ENCODE measurements around the gene MFRP.

MFRP gene

GRCh38 chr11:119318240-119319135 is 28.0 kb downstream of the MFRP start:
- no peak for DNase-seq (ENCODE audit: low read depth)

DNA sequence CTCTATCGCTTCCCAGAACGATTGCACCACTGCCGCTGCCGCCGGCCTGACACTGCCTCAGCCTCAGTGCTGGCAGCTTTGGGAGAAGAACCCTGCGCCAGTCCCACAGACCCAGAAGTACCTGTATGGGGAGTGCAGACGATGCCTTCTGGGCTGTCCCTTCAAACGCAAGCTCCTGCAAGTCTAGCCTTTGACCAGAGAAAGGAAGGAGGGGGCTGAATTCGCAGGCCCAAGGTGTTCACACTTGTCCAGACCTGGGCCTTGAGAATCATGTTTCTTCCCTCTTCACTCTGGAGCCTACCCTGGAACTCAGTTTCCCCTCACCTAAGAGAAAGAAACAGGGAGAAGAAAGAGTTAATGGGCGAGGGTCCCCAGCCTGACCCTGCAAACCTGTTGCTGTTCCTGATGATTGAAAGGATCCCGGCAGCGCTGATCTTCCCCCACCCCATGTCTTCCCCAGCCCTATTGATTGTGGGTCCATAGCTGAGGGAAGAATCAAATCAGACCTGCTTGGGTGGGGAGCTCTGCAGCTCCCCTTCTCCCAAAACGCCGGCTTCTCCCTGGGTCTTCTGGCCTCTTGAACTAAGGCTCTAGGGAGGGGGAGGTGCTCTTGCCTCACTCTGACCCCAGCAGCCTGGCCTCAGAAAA is 28.8 kb downstream of the MFRP start:
- DNase-seq (ENCODE audit: low read depth): no peak

DNA sequence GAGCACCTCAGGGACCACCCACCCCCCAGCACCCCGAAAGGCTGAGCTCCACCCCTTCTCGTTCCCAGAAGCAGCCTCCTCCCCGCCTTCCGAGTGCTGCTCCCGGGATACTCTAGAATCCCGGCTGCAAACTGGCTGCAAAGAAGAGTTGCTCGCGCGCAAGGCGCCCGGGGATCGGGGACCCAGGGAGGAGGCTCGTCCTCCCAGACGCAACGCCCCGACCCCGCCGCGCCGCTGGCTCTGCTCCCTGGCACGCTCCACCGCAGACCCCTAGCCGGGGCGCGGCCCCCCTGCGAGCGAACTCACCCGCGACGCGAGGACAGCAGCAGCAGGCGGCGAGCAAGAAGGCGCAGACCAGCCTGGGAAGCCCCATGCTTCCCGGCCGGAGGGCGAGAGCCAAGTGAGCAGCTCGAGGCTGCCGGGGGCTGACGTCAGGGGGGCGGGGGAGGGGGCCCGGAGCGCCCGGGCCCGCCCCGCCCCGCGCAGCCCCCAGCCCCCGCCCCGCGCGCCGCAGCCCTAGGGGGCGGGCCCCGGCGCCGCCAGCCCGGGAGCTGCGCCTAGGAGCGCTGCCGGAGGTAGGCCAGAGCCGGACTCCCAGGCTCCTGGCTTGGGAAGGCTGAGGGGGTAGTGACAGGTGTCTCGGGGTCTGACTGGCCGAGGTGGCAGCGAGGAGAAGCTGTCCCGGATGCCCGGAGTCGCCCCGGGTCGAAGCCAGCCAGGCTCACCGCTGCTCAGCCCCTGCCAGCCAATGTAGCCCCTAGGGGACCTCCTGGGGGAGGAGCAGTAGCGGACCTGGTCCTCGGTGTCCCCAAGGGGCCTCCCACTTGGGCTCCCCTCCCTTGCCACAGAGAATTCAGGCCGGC is 29.5 kb downstream of the MFRP start, which contains the start of gene MCAM:
Gene MCAM (minus strand): TSS at position 402 of the 863 bp plus-strand sequence. CDS start 29 bp downstream, at position 373.
- no peak for DNase-seq (ENCODE audit: low read depth)

GRCh38 chr11:119316016-119316728 is 30.3 kb downstream of the MFRP start:
- no peak for DNase-seq (ENCODE audit: low read depth)

DNA sequence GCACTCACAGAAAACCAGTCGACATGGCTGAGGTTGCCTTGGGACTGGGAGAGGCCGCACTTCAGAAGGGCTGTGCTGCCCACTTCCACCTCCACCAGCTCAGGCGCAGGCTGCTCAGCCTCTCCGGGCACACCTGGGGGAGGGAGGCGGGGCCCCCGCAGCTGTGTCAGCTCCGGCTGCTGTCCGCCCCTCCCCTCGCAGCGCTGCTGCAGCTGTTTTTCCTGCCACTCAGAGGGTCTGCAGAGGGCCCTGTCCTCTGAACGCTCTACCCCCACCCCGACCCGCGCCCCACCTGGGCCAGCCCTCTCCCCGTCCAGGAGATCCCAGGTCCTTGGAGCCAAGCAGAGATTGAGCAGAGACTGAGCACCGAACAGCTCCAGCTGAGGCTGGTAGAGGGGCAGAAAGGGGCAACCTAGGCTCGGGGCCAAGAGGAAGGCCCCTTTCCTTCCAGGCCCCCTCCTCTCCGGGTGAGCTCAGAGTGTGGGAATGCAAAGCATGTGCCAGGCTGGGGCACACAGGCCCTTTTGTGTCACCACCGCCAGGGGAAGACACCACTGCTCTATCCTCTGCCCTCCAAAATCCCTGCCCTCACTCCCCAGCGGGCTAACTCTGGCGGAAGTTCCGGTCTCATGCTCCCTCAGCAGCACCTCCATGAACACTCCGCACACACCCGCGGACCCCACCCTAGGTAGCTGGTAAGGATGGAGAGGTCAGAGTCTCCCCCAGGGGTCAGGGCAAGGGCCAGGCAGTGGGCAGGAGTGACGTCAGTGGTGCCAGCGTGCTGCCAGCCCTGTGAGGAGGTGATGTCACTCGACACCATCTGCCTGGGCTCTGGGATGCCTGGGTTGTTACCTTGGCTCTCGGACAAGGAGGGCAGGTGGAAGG is 31.1 kb downstream of the MFRP start:
- DNase-seq (ENCODE audit: low read depth): no peak

DNA sequence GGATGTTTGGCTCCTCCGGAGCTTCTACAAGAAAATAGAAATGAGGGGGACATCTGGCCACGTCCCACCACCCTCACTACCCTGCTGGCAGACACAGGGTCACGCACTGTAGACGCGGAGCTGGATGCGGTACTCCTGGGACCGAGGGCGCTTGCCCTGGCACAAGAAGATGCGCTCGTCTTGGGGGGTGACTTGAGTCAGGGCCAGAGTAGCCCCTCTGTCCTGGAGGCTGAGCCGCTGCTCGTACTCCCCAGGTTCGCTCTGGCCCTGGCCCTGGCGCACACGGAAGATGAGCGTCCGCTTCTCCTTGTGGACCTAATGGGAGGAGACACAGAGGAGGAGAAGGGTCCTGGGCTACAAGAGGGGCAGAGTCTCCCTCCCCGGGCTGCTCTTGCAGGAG is 31.8 kb downstream of the MFRP start:
- no peak for DNase-seq (ENCODE audit: low read depth)

DNA sequence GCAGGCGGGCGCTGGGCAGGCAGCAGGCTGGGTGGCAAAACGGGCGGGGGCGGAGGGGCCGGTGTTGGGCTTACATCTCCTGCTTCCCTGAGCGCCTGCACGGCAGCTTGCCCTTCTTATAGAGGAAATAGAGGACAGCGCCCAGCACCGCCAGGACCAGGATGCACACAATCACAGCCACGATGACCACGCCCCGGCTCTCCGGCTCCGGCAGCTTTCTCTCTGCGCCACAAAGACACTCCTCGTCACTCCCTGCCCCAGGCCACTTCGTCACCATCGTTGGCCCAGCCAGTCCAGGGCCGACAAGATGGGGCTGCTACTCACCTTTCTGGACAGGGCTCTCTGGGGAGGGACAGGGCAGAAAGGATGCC is 35.8 kb downstream of the MFRP start:
- no peak for DNase-seq (ENCODE audit: low read depth)

- DNase-seq (ENCODE audit: low read depth): no peak
Measured at GRCh38 chr11:119309953-119310681, 36.4 kb downstream of the MFRP start.

DNA sequence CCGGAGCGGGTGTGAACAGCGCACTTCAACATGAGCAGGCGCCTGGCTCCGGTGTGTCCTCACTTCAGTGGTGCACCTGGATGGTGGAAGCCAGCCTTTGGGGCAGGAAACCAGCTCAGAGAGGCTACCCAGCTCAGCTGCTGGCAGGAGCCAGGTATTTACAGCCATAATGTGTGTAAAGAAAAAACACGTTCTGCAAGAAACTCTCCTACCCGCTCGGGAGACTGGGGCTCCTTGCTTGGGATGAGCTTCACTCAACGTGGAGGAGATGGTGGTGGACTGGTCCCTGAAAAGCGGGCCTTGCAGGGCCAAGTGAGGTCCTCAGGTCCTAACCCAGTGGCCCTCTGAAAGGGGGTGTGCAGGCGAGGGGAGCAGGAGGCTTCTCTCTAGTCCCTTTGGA is 37.1 kb downstream of the MFRP start:
- no peak for DNase-seq (ENCODE audit: low read depth)

- no peak for DNase-seq (ENCODE audit: low read depth)
Measured at GRCh38 chr11:119307974-119308373, 38.5 kb downstream of the MFRP start.

DNA sequence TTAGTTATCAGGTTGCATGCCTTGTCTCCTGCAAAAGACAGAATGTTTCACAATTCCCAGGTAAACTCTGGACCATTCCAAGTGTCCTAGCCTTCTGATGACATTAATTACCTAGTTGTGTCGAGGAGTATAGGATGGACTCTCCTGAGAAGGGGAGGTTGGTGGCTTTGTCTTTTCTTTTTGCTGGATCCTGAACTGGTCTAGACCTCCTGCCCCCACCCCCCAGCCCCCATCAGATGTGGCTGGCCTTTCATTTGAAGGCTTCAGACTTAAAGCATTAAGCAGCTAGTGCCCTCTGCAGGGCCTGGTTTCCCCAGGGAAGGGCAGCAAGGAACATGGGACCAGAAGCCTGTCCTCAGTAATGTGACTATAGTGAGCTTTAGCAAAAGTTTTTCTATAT is 39.3 kb downstream of the MFRP start:
- DNase-seq (ENCODE audit: low read depth): no peak

GRCh38 chr11:119306373-119306890 is 40.1 kb downstream of the MFRP start:
- no peak for DNase-seq (ENCODE audit: low read depth)

DNA sequence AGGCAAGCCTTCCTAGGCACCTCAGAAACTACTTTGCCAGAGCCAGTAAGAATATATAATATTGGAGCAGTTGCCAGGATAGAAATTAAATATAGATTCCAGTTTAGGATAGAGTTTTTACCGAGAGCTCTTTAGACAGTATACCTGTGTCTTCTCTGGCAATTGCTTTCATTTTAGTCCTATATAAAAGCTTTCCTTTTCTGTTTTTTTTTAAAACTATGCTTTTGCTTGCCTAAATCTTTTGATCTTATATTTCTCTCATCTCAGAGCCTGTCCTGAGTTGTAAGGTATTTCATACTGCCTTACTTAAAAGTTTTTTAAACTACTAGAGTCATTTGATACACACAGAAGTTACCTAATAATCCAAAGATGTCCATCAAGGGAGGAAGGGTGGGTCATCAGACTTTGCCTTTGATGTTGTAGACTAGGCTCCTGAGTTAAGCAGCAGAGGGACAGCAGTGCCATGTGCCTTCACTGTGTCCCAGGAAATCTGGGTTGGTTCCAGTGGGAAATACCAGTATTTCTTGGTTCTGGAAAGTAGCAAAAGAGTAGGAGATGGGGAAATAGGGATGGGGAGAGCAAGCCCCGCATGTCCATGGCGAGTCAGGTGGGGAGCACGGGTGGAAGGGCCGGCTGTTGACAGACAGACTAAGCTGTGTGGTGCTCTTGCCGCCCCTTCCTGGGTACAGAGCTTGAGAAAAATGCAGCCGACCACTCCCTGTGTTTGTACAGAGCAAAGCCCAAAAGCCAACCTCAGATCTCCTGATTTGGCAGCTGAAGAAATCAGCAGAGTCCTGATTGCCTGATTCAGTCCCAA is 40.7 kb downstream of the MFRP start:
- DNase-seq (ENCODE audit: low read depth): no peak

- no peak for DNase-seq (ENCODE audit: low read depth)
Measured at GRCh38 chr11:119303227-119303718, 43.2 kb downstream of the MFRP start.

DNA sequence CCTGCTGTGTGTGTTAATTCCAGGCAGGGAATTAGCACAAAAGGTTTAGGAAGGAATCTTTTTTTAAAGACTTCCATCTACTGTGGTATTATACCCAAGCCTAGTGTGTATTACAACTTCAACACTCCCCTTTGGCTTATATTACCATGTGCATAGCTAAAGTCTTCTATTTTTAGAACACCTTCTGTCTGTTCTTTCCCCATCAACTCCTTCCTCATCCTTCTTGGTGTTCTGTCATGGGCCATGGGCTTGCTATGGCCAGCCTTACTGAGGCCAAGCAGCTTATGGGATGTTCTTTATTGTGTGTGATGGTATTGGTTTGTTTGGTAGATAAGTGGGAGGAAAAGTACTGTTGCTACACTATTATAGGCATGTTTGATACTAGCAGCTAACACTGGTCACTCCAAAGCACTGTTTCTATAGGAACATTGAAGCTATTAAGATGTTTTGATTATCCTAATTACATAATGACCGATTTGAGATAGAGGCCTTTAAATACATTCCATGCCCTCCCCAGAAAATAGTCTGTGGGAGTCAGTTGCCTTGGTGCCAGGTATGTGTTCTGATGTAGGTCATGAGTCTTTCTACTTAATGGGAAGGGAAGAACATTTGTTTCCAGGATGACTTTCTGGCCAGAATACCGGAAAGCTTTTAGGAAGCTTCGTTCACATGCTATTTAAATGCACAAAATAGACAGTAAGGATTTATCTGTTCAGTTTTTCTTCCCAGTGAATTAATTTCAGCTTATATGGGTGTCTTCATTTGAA is 46.1 kb downstream of the MFRP start:
- DNase-seq (ENCODE audit: low read depth): no peak

- DNase-seq (ENCODE audit: low read depth): no peak
Measured at GRCh38 chr11:119299416-119299815, 47.1 kb downstream of the MFRP start.

DNA sequence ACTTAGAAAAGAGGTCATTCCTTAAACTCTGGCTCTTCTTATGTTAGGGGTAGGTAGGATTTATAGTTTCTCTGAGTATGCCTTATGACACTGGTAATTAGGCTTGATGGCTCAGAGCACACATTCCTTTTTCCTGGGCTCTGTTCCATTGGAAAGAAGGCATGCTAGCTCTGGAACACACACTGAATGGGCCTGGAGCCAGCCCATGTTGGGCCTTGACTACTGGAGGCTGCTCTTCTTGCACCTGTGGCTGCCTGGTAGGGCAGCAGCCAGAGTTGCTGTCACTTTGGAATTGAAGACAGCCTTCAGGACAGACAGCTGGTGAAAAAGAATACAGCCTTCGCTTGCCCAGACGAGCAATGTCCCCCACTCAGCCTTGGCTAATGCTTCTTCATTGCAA is 47.8 kb downstream of the MFRP start:
- DNase-seq (ENCODE audit: low read depth): no peak

GRCh38 chr11:119297938-119298337 is 48.6 kb downstream of the MFRP start:
- no peak for DNase-seq (ENCODE audit: low read depth)
